ENCODE results near the gene NRIP1. TPM values are rescaled to one million over a fixed set of nuclear protein-coding genes. Genes with fewer than 3 reads are reported as not detected.

Gene NRIP1
- total and polyA plus RNA-seq, 2 of the 13 experiments (the other 11 are each of a cell fraction or from before 2014, with no cell fraction given) = 21.0 to 69.0 TPM

DNA sequence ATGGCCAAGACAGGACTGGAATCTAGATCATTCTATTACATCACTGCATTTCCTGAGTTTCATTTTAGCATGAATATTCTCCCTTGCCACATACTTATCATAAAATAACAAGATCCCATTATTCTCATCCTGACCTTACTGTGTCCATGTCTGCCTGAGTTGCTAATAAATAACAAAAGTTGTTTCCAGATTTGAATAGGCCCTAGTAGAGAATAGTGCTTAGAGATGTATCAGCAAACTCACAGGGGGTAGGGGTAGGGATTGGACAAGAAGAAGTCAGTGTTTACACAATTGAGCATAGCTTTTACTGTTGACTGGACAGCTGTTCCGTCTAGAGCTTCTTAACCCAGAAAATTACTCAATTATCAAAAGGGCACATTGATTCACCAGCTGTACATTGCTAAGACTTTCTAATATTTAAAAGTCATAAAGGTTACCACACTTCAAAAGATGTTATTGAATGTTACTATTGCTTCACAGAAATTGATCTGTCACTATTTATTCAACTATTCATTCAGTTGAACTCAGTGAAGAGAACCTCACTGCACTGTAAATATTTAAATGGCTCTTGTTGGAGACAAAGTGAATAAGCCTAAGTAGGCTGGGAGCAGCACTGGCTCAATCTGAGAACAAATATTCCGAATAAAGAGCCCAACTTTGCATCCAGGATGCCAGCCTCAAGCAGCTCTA, 121.9 kb downstream of the NRIP1 start (continued):
- TF ChIP-seq, protein P1, sequence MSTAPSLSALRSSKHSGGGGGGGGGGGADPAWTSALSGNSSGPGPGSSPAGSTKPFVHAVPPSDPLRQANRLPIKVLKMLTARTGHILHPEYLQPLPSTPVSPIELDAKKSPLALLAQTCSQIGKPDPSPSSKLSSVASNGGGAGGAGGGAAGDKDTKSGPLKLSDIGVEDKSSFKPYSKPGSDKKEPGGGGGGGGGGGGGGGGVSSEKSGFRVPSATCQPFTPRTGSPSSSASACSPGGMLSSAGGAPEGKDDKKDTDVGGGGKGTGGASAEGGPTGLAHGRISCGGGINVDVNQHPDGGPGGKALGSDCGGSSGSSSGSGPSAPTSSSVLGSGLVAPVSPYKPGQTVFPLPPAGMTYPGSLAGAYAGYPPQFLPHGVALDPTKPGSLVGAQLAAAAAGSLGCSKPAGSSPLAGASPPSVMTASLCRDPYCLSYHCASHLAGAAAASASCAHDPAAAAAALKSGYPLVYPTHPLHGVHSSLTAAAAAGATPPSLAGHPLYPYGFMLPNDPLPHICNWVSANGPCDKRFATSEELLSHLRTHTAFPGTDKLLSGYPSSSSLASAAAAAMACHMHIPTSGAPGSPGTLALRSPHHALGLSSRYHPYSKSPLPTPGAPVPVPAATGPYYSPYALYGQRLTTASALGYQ (CRISPR knock-in tag; IDR thresholded peaks at IDR 0.05) = peak; percentile 97
- TF ChIP-seq EP300 (IDR thresholded peaks at IDR 0.05; ENCODE audit: low read depth in 2 of 2, low read length in 2 of 2) (peak; percentile 62 to 97), EP300 (CRISPR knock-in tag; IDR thresholded peaks at IDR 0.05; ENCODE audit: borderline replicate concordance) (peak; percentile 56; the same call in 1 of the 2 replicates), ZNF557 (CRISPR knock-in tag; IDR thresholded peaks at IDR 0.05) (0 out of 2 replicates have a peak, but pooled peaks have one; percentile 52), TBL1XR1 (IDR thresholded peaks at IDR 0.05; ENCODE audit: borderline replicate concordance, low read length, partially characterized antibody) (peak; percentile 93), RBAK (CRISPR knock-in tag; IDR thresholded peaks at IDR 0.05) (no peak), ZNF12 (CRISPR knock-in tag; IDR thresholded peaks at IDR 0.05) (peak; percentile 32; the same call in 1 of the 2 replicates), RFXANK (CRISPR knock-in tag; IDR thresholded peaks at IDR 0.05) (no peak), ZNF292 (CRISPR knock-in tag; IDR thresholded peaks at IDR 0.05; ENCODE audit: borderline replicate concordance, low read depth) (0 out of 2 replicates have a peak, but pooled peaks have one; percentile 30), BCL6 (CRISPR knock-in tag; IDR thresholded peaks at IDR 0.05) (peak; percentile 98), HNRNPH1 (optimal IDR thresholded peaks at IDR 0.05; ENCODE audit: low read depth, low read length) (no peak), PHF21A (CRISPR knock-in tag; IDR thresholded peaks at IDR 0.05) (peak; percentile 74), ZBTB38 (CRISPR knock-in tag; IDR thresholded peaks at IDR 0.05) (no peak), ZNF225 (CRISPR knock-in tag; IDR thresholded peaks at IDR 0.05) (no peak), ZNF430 (CRISPR knock-in tag; IDR thresholded peaks at IDR 0.05) (peak; percentile 77; the same call in 1 of the 2 replicates), CCDC6 (CRISPR knock-in tag; IDR thresholded peaks at IDR 0.05) (no peak; the same call in 1 of the 2 replicates), SIN3A (IDR thresholded peaks at IDR 0.05; ENCODE audit: borderline replicate concordance, low read depth, low read length) (0 out of 2 replicates have a peak, but pooled peaks have one; percentile 67)
- TF ChIP-seq, protein P2, sequence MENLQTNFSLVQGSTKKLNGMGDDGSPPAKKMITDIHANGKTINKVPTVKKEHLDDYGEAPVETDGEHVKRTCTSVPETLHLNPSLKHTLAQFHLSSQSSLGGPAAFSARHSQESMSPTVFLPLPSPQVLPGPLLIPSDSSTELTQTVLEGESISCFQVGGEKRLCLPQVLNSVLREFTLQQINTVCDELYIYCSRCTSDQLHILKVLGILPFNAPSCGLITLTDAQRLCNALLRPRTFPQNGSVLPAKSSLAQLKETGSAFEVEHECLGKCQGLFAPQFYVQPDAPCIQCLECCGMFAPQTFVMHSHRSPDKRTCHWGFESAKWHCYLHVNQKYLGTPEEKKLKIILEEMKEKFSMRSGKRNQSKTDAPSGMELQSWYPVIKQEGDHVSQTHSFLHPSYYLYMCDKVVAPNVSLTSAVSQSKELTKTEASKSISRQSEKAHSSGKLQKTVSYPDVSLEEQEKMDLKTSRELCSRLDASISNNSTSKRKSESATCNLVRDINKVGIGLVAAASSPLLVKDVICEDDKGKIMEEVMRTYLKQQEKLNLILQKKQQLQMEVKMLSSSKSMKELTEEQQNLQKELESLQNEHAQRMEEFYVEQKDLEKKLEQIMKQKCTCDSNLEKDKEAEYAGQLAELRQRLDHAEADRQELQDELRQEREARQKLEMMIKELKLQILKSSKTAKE (CRISPR knock-in tag; IDR thresholded peaks at IDR 0.05; ENCODE audit: borderline replicate concordance) = peak; percentile 86
- TF ChIP-seq, protein P3, sequence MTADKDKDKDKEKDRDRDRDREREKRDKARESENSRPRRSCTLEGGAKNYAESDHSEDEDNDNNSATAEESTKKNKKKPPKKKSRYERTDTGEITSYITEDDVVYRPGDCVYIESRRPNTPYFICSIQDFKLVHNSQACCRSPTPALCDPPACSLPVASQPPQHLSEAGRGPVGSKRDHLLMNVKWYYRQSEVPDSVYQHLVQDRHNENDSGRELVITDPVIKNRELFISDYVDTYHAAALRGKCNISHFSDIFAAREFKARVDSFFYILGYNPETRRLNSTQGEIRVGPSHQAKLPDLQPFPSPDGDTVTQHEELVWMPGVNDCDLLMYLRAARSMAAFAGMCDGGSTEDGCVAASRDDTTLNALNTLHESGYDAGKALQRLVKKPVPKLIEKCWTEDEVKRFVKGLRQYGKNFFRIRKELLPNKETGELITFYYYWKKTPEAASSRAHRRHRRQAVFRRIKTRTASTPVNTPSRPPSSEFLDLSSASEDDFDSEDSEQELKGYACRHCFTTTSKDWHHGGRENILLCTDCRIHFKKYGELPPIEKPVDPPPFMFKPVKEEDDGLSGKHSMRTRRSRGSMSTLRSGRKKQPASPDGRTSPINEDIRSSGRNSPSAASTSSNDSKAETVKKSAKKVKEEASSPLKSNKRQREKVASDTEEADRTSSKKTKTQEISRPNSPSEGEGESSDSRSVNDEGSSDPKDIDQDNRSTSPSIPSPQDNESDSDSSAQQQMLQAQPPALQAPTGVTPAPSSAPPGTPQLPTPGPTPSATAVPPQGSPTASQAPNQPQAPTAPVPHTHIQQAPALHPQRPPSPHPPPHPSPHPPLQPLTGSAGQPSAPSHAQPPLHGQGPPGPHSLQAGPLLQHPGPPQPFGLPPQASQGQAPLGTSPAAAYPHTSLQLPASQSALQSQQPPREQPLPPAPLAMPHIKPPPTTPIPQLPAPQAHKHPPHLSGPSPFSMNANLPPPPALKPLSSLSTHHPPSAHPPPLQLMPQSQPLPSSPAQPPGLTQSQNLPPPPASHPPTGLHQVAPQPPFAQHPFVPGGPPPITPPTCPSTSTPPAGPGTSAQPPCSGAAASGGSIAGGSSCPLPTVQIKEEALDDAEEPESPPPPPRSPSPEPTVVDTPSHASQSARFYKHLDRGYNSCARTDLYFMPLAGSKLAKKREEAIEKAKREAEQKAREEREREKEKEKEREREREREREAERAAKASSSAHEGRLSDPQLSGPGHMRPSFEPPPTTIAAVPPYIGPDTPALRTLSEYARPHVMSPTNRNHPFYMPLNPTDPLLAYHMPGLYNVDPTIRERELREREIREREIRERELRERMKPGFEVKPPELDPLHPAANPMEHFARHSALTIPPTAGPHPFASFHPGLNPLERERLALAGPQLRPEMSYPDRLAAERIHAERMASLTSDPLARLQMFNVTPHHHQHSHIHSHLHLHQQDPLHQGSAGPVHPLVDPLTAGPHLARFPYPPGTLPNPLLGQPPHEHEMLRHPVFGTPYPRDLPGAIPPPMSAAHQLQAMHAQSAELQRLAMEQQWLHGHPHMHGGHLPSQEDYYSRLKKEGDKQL (CRISPR knock-in tag; IDR thresholded peaks at IDR 0.05; ENCODE audit: low read depth) = peak; percentile 96
- TF ChIP-seq, protein P4, sequence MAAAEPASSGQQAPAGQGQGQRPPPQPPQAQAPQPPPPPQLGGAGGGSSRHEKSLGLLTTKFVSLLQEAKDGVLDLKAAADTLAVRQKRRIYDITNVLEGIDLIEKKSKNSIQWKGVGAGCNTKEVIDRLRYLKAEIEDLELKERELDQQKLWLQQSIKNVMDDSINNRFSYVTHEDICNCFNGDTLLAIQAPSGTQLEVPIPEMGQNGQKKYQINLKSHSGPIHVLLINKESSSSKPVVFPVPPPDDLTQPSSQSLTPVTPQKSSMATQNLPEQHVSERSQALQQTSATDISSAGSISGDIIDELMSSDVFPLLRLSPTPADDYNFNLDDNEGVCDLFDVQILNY (CRISPR knock-in tag; conservative IDR thresholded peaks at IDR 0.05) = no peak

Measured in HepG2 (cell line).